A673 (cell line): ENCODE results near the gene MBIP. TPM values are rescaled to one million over a fixed set of nuclear protein-coding genes. Genes with fewer than 3 reads are reported as not detected.

Source experiments
- BruUV-seq: library from RNA; stranded (reverse); fragments of 400-500 nt; replicated peaks from 2 replicates; lab custom pipeline; 2021; lab: Mats Ljungman, UMichigan
- CTCF ChIA-PET: fragments of 300-600 bp; sonication (Branson Sonifier 250); formaldehyde crosslinking; loops from one replicate; lab custom pipeline; 2022; ENCODE audit warnings: antibody characterized with exemption; lab: Charles Lee
- POLR2A ChIA-PET: fragments of 300-600 bp; sonication (Branson Sonifier 250); formaldehyde crosslinking; loops from one replicate; lab custom pipeline; 2022; ENCODE audit warnings: antibody characterized with exemption; ENCODE audit not compliant: low non-redundant PET; lab: Charles Lee
- DNase-seq: peaks from one replicate; pipeline ENCODE4 v3.0.0-alpha.2; 2015; ENCODE audit warnings: low spot score
- H3K27ac ChIP-seq: fragments of 200-600 bp; sonication (generic); 2 replicates; pipeline ENCODE4 v1.5.1; 2016; ENCODE audit warnings: mixed run types, low read depth, mild to moderate bottlenecking, mixed read lengths, antibody characterized with exemption, low read length; ENCODE audit not compliant: poor library complexity, severe bottlenecking
- H3K27me3 ChIP-seq: fragments of 200-600 bp; sonication (generic); replicated peaks from 2 replicates; pipeline ENCODE4 v1.6.1; 2017; ENCODE audit warnings: mixed run types, low read depth, mild to moderate bottlenecking, mixed read lengths, antibody characterized with exemption, low read length; ENCODE audit not compliant: insufficient read depth, poor library complexity
- H3K36me3 ChIP-seq: fragments of 200-600 bp; sonication (generic); 2 replicates; pipeline ENCODE4 v1.6.1; 2016; ENCODE audit warnings: mixed run types, mild to moderate bottlenecking, mixed read lengths, antibody characterized with exemption, low read length; ENCODE audit not compliant: insufficient read depth, poor library complexity, severe bottlenecking
- H3K4me1 ChIP-seq: fragments of 200-600 bp; sonication (generic); 2 replicates; pipeline ENCODE4 v1.6.1; 2017; ENCODE audit warnings: mixed run types, mild to moderate bottlenecking, mixed read lengths, antibody characterized with exemption, low read length; ENCODE audit not compliant: insufficient read depth, poor library complexity, severe bottlenecking
- H3K4me3 ChIP-seq: fragments of 200-600 bp; sonication (generic); 2 replicates; pipeline ENCODE4 v1.5.1; 2016; ENCODE audit warnings: low read depth, mixed run types, mild to moderate bottlenecking, mixed read lengths, low read length; ENCODE audit not compliant: poor library complexity, severe bottlenecking
- H3K9me3 ChIP-seq: fragments of 200-600 bp; sonication (generic); 2 replicates; pipeline ENCODE4 v1.6.1; 2016; ENCODE audit warnings: mixed run types, low read depth, mild to moderate bottlenecking, mixed read lengths, antibody characterized with exemption, low read length; ENCODE audit not compliant: poor library complexity, severe bottlenecking
- EZH2 ChIP-seq: fragments of 200-600 bp; sonication (generic); IDR thresholded peaks from 2 replicates; pipeline ENCODE4 v1.6.1; 2017; ENCODE audit warnings: borderline replicate concordance, low read depth, mild to moderate bottlenecking, mixed read lengths, antibody characterized with exemption, low read length; ENCODE audit not compliant: poor library complexity, severe bottlenecking
- intact Hi-C: fragments of 100-400 bp; cut with micrococcal nuclease; formaldehyde crosslinking; loops from one replicate; pipeline ENCODE4 v1.10.0; 2022; ENCODE audit not compliant: unreplicated experiment
- total RNA-seq: library from RNA; stranded (reverse); gene quantifications from 2 replicates; pipeline ENCODE4 v1.2.3, GENCODE V29; 2021
- TF ChIP-seq, protein P1 (sequence below): fragments of 300-800, 200-600 bp; sonication (generic); conservative IDR thresholded peaks from 2 replicates; pipeline ENCODE4 v1.5.1; 2017; ENCODE audit warnings: low read depth, mild to moderate bottlenecking, antibody characterized with exemption, low read length, moderate library complexity, mixed read lengths

The MBIP gene
- total RNA-seq, 1 experiment from 2014 or later, result 23.2 TPM

GRCh38 chr14:36289954-36290353 lies 30.5 kb downstream of the MBIP start:
- no peak for DNase-seq
- Histone ChIP-seq H3K27me3 (no peaks in the 10 kb centered on the region), H3K4me3 (no peak overlapping the region), H3K36me3 (no peaks in the 10 kb centered on the region), H3K9me3 (no peaks in the 10 kb centered on the region), H3K27ac (no peak overlapping the region), H3K4me1 (no peaks in the 10 kb centered on the region)
- BruUV-seq, result no TSS peak
- no peak for TF ChIP-seq EZH2
- TF ChIP-seq, protein P1, sequence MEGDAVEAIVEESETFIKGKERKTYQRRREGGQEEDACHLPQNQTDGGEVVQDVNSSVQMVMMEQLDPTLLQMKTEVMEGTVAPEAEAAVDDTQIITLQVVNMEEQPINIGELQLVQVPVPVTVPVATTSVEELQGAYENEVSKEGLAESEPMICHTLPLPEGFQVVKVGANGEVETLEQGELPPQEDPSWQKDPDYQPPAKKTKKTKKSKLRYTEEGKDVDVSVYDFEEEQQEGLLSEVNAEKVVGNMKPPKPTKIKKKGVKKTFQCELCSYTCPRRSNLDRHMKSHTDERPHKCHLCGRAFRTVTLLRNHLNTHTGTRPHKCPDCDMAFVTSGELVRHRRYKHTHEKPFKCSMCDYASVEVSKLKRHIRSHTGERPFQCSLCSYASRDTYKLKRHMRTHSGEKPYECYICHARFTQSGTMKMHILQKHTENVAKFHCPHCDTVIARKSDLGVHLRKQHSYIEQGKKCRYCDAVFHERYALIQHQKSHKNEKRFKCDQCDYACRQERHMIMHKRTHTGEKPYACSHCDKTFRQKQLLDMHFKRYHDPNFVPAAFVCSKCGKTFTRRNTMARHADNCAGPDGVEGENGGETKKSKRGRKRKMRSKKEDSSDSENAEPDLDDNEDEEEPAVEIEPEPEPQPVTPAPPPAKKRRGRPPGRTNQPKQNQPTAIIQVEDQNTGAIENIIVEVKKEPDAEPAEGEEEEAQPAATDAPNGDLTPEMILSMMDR, result no peak
- intact Hi-C loops, result no loop called here
- ChIA-PET CTCF (no interaction called here), POLR2A (no interaction called here)

DNA sequence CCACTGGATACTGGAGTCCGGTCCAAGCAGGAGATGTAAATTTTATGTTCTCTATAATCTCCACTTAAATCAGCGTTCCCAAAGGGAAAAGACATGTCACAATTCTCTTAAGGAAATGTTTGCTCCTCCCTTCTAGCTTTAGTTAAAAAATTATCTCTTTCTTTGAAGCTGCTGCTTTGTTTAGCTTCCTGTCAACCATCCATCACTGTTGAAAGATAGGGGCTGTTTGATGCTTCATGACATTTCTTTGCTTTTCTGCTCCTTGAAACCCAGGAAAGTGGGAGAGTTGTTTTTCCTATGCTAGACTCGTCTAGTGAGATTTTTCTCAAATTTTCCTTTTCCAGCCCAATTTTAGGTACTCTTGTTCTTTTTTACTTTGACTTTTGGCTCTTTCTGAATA lies 31.9 kb downstream of the MBIP start:
- BruUV-seq, result no TSS peak
- Histone ChIP-seq H3K4me1 (no peaks in the 10 kb centered on the region), H3K4me3 (no peak overlapping the region), H3K27me3 (no peaks in the 10 kb centered on the region), H3K27ac (no peak overlapping the region), H3K36me3 (no peaks in the 10 kb centered on the region), H3K9me3 (no peaks in the 10 kb centered on the region)
- CTCF ChIA-PET, result no interaction called here
- DNase-seq, result no peak
- intact Hi-C loops, result no loop called here
- POLR2A ChIA-PET, result no interaction called here
- TF ChIP-seq EZH2, result no peak
- TF ChIP-seq, protein P1, result no peak

DNA sequence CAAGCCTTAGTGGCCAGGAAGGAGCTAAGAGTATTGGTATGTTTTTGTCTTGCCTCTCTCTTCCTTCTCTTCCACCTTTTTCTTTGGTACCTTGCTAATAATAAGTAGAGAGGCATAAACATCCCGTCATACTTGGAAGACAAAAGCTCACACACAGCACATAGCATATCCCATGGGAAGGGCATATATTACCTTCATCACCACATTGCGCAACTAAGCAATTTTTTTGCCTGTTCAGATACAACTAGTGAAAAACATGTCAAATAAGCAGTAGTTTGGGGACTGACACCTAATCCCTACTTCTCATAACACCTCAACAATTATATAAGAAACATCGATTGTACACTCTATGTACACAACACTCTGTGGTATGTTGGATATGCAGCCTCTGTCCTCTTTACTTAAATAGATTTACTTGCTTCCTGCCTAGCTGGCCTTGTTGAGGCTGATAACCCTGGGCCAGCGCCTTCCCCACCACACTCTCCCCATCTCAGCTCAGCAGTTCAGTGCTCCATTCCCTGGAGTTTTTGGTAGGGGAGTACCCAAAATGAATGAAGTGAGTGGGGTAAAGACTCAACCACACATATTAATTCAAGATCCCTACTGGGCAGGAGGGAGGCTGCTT lies 35.4 kb downstream of the MBIP start:
- POLR2A ChIA-PET, result no interaction called here
- intact Hi-C loops, result no loop called here

More for the DNA sequence above, 35.4 kb downstream of the MBIP start:
- BruUV-seq, result no TSS peak
- no peak for DNase-seq
- Histone ChIP-seq H3K9me3 (no peaks in the 10 kb centered on the region), H3K27me3 (peaks cover 8% of the 10 kb centered on the region), H3K4me3 (no peak overlapping the region), H3K36me3 (no peaks in the 10 kb centered on the region), H3K27ac (no peak overlapping the region), H3K4me1 (no peaks in the 10 kb centered on the region)
- TF ChIP-seq EZH2, result no peak
- TF ChIP-seq, protein P1, result no peak
- CTCF ChIA-PET, result interaction anchor here (0.7 kb wide), 1 partner anchor 9 kb away, joined by 3 read pairs; no protein-coding TSS in a partner anchor
